SJSA1 (cell line): ENCODE measurements around the gene NUP133. TPM values are rescaled to one million over a fixed set of nuclear protein-coding genes. Genes with fewer than 3 reads are reported as not detected.

Source experiments
- DNase-seq, 2 experiments: peaks; one replicate each; pipeline ENCODE4 v3.0.0-alpha.2; 2015 to 2020; ENCODE audit warnings: low spot score in 2 of 2, low read depth in 1 of 2
- H3K27ac ChIP-seq: fragments of 250-450 bp; sonication (Bioruptor Pico); 2 replicates; pipeline ENCODE4 v1.5.1; 2020; ENCODE audit warnings: mild to moderate bottlenecking, moderate library complexity
- H3K27me3 ChIP-seq: fragments of 250-450 bp; sonication (Bioruptor Pico); replicated peaks from 2 replicates; pipeline ENCODE4 v1.5.1; 2020; ENCODE audit warnings: mild to moderate bottlenecking, moderate library complexity
- H3K36me3 ChIP-seq: fragments of 250-450 bp; sonication (Bioruptor Pico); 2 replicates; pipeline ENCODE4 v1.5.1; 2020; ENCODE audit warnings: mild to moderate bottlenecking
- H3K4me1 ChIP-seq: fragments of 250-450 bp; sonication (Bioruptor Pico); replicated peaks from 2 replicates; pipeline ENCODE4 v1.6.1; 2021; ENCODE audit warnings: mild to moderate bottlenecking
- H3K4me3 ChIP-seq: fragments of 250-450 bp; sonication (Bioruptor Pico); 2 replicates; pipeline ENCODE4 v1.5.1; 2020; ENCODE audit warnings: mild to moderate bottlenecking
- H3K9me3 ChIP-seq: fragments of 250-450 bp; sonication (Bioruptor Pico); replicated peaks from 2 replicates; pipeline ENCODE4 v1.5.1; 2020; ENCODE audit warnings: mild to moderate bottlenecking
- total RNA-seq: library from RNA; depleted of rRNA; stranded (reverse); fragments of >200 nt; shearing (Covaris generic); gene quantifications from 2 replicates; pipeline ENCODE4 v1.2.3, GENCODE V29; 2014

Gene NUP133
- total RNA-seq, 1 experiment from 2014 or later: 39.0 TPM

DNA sequence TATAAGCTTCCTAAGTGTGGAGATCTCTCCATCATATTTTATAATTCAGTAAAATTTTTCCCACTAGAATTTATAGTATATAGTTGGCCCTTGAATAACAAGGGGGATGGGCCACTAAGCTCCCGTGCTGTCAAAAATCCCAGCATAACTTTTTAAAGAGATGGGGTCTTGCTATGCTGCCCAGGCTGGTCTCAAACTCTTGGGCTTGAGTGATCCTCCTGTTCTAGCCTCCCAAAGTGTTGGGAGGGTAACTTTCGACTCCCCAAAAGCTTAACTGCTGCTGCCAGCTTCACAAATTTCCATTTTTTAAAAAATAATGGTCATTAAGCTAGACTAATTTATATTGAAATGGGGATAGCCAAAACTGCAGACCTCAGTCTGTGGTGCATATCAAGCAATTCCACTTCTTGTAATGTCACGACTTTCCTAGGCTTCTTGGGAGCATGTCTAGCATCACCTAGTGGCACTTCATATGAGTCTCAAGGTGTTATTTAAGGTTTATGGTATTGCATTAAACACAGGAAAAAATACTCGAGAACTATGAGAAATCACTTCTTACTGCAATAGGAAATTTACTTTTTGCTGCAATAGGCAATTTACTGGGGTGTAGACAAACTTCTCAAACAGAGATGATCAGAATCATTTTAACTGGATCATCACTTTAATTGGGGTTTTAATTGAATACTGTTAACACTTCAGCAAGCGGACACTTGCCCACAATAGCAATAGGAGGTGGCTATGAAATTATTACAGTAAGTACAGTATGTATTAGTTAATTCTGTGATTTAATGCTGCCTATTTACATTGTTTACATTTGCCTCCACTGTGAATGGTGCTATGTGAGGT, 55.0 kb downstream of the NUP133 start:
- Histone ChIP-seq H3K27ac (no peak overlapping the region), H3K36me3 (peaks cover 33% of the 10 kb centered on the region), H3K27me3 (no peaks in the 10 kb centered on the region), H3K4me3 (no peak overlapping the region), H3K9me3 (no peaks in the 10 kb centered on the region), H3K4me1 (no peaks in the 10 kb centered on the region)
- DNase-seq: no peak

DNA sequence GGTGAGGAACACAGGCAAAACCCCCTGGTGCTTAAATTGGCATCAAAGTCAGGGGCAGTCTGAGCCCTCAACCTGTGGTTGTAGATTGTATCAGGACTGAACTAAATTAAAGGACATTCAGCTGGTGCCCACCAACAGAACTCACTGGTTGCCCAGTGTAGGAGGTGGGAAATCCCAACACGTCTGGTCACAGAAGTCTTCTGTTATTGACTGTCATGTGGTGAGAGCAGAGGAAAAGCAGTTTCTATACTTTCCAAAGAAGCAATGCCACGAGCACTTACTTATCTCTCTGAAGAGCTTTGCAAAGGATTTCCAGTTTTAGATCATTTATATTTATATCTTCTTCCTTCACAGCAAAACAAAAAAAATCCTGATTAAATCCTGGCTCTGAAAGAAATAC, 59.3 kb downstream of the NUP133 start:
- H3K36me3 ChIP-seq: peaks cover 44% of the 10 kb centered on the region
- no peak overlapping the region for H3K27ac ChIP-seq
- peaks cover 5% of the 10 kb centered on the region; the same call in 1 of the 2 replicates for H3K4me1 ChIP-seq
- DNase-seq: no peak
- no peaks in the 10 kb centered on the region for H3K27me3 ChIP-seq
- H3K4me3 ChIP-seq: no peak overlapping the region
- no peaks in the 10 kb centered on the region for H3K9me3 ChIP-seq

DNA sequence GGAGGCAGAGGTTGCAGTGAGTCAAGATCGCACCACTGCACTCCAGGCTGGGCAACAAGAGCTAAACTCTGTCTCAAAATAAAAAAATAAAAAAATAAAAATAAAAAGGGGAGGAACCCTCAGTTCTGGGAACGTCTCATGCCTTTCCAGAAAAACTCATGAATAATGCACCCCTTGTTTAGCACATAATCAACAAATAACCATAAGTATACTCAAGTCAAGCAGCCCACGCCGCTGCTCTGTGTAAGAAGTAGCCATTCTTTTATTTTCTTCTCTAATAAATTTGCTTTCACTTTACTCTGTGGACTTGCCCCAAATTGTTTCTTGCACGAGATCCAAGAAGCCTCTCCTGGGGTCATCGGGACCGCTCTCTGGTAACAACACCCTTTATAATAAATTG, 59.8 kb downstream of the NUP133 start:
- Histone ChIP-seq H3K4me3 (no peak overlapping the region), H3K27me3 (no peaks in the 10 kb centered on the region), H3K4me1 (peaks cover 5% of the 10 kb centered on the region; the same call in 1 of the 2 replicates), H3K9me3 (no peaks in the 10 kb centered on the region), H3K36me3 (peaks cover 41% of the 10 kb centered on the region), H3K27ac (no peak overlapping the region)
- DNase-seq: no peak

DNA sequence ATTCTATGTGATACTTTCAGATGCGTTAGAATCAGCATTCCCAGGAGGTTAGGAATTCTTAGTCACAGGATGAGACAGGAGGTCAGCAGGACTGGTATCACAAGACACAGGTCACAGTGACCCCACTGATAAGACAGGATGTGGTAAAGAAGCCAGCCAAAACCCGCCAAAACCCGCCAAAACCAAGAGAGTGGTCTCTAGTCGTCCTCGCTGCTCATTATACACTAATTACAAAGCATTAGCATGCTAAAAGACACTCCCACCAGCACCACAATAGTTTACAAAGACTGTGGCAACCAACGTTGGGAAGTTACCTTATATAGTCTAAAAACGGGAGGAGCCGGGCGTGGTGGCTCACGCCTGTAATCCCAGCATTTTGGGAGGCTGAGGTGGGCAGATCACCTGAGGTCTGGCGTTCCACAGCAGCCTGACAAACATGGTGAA, 60.3 kb downstream of the NUP133 start:
- H3K9me3 ChIP-seq: no peaks in the 10 kb centered on the region
- H3K27ac ChIP-seq: no peak overlapping the region
- no peak for DNase-seq
- peaks cover 38% of the 10 kb centered on the region for H3K36me3 ChIP-seq
- no peak overlapping the region for H3K4me3 ChIP-seq
- H3K27me3 ChIP-seq: no peaks in the 10 kb centered on the region
- H3K4me1 ChIP-seq: peaks cover 5% of the 10 kb centered on the region; the same call in 1 of the 2 replicates

DNA sequence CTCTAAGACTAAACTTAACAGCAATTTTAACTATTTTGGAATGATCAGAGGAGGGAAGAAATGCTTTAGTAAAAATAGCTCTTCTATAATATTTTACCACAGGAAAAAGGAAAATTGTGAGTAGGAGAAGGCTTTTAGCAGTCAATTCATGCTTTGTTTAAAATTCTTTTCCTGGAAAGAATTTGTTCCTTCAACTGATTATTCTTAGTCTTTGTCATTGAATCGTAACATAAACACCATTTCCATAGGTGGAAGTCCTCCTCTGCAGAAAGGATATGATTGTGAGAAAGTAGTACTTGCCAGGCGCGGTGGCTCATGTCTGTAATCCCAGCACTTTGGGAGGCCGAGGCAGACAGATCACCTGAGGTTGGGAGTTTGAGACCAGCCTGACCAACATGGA, 62.3 kb downstream of the NUP133 start:
- no peak for DNase-seq
- H3K27ac ChIP-seq: no peak overlapping the region
- peaks cover 38% of the 10 kb centered on the region for H3K36me3 ChIP-seq
- H3K27me3 ChIP-seq: no peaks in the 10 kb centered on the region
- peaks cover 14% of the 10 kb centered on the region for H3K4me1 ChIP-seq
- H3K9me3 ChIP-seq: no peaks in the 10 kb centered on the region
- H3K4me3 ChIP-seq: no peak overlapping the region

DNA sequence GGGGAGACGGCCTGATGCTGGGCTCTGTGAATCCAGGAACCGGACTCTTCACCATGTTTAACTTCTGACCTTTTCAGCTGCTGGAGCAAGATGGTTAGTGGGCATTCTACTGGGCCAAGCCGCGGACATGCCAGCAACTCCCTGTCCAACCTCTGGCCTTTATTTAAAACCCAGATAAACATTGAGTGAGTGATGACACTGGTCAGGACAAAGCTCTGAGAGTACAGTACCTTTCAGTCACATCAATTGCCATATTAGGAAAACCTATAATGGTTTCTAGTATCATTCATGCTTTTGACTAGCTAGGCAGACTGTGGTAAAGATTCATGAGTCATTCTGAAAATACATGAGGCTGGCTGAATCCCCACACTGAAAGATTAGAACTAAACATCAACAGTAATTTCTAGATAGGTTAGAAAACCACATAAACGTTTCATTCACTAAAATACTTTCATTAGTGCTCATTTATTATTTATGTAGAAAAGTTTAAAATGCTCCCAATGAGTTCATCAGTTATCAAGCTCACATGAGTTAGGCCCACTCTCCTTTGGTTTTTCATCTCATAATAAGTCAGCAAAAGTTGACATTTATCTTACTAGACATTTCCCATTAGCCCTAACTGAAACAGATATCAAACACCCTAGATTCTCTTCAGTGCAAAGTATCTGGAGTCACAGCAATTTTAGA, 67.1 kb downstream of the NUP133 start:
- peaks cover 23% of the 10 kb centered on the region; the same call in 1 of the 2 replicates for H3K36me3 ChIP-seq
- H3K4me3 ChIP-seq: no peak overlapping the region
- peaks cover 17% of the 10 kb centered on the region for H3K4me1 ChIP-seq
- peaks cover 3% of the 10 kb centered on the region; the same call in 1 of the 2 replicates for H3K27me3 ChIP-seq
- H3K27ac ChIP-seq: peak overlapping the region; percentile 7
- H3K9me3 ChIP-seq: no peaks in the 10 kb centered on the region
- peak in 1 of 2 experiments; percentile 57 for DNase-seq

DNA sequence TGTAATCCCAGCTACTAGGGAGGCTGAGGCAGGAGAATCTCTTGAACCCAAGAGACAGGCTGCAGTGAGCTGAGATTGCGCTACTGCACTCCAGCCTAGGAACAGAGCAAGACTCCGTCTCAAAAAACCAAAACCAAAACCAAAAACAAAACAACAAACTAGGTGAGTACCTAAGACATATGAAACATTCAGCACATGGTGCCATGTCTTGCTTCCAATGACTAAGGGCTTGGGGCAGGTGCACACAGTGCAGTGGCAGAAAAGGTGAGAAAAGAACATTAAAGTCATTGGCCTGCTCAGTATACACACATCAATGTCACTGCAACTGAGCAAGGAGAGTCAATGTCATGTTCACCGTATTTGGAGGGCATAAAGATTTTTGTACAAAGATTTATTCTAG, 70.1 kb downstream of the NUP133 start:
- peaks cover 32% of the 10 kb centered on the region for H3K27me3 ChIP-seq
- H3K36me3 ChIP-seq: peaks cover 15% of the 10 kb centered on the region; the same call in 1 of the 2 replicates
- no peak overlapping the region for H3K27ac ChIP-seq
- H3K4me3 ChIP-seq: no peak overlapping the region
- no peak for DNase-seq
- peaks cover 14% of the 10 kb centered on the region for H3K4me1 ChIP-seq
- no peaks in the 10 kb centered on the region for H3K9me3 ChIP-seq

DNA sequence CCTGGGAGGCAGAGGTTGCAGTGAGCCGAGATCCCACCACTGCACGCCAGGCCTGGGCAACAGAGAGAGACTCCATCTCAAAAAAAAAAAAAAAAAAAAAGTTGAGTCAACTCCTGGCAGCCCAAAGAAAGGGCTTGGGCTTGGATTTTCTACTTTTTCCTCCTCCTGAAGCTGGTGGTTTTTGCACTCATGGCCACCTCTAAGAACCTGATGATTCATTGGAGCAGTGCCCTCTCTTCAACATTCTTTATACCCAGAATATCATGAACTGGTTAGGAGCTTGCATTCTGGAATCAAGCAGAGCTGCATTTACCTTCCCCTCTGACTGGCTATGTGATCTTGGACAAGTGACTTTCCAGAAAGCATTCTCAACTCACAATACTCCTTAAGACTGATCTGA, 70.7 kb downstream of the NUP133 start:
- Histone ChIP-seq H3K4me3 (no peak overlapping the region), H3K27me3 (peaks cover 37% of the 10 kb centered on the region), H3K36me3 (peaks cover 15% of the 10 kb centered on the region; the same call in 1 of the 2 replicates), H3K27ac (no peak overlapping the region), H3K9me3 (no peaks in the 10 kb centered on the region), H3K4me1 (peaks cover 14% of the 10 kb centered on the region)
- DNase-seq: no peak

DNA sequence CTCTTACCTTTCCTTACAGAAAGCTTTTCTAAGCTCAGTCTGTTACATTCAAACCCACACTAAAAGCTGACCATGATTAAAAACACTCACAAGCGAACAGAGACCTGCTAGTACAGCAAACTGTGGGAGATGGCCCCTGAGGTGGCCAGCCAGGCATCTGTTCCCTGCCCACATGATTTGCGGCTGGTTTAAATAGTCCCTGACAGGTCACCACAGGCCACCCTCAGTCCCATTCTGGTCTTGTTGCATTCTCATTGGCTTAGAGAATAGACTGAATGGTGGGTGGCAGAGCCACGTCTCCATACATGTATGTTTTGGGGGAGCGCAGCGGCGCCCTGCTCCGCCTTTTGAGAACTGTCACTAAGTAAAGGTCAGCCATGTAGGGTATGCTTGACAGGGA, 71.9 kb downstream of the NUP133 start:
- no peak for DNase-seq
- Histone ChIP-seq H3K4me1 (peaks cover 13% of the 10 kb centered on the region), H3K4me3 (no peak overlapping the region), H3K36me3 (peaks cover 7% of the 10 kb centered on the region; the same call in 1 of the 2 replicates), H3K9me3 (0 out of 2 replicates have a peak, but pooled peaks cover 5% of the 10 kb centered on the region), H3K27me3 (peaks cover 42% of the 10 kb centered on the region), H3K27ac (no peak overlapping the region)

DNA sequence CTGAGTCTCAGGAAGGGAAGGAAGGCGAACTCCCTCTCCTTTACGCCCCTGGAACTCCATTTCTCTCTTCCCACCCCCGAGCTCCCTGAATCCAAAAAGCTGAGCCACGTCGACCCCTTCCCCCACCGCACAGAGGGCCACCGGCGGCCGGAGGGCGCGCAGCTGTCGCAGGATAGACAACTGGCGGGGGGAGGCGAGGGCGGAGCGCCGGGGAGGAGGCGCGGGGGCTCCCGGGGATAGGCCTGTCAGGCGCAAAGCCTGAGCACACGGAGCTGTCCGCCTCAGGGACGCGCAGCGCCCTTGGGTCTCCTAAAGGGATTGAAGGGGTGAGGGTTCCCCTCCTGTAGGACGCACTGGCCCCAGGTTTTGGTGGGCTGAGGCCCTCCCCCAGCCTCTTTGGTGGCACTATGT, 73.5 kb downstream of the NUP133 start:
- no peak overlapping the region for H3K4me3 ChIP-seq
- no peak for DNase-seq
- 0 out of 2 replicates have a peak, but pooled peaks cover 5% of the 10 kb centered on the region for H3K9me3 ChIP-seq
- H3K27ac ChIP-seq: no peak overlapping the region
- H3K27me3 ChIP-seq: peaks cover 58% of the 10 kb centered on the region
- no peaks in the 10 kb centered on the region for H3K36me3 ChIP-seq
- peaks cover 9% of the 10 kb centered on the region for H3K4me1 ChIP-seq

DNA sequence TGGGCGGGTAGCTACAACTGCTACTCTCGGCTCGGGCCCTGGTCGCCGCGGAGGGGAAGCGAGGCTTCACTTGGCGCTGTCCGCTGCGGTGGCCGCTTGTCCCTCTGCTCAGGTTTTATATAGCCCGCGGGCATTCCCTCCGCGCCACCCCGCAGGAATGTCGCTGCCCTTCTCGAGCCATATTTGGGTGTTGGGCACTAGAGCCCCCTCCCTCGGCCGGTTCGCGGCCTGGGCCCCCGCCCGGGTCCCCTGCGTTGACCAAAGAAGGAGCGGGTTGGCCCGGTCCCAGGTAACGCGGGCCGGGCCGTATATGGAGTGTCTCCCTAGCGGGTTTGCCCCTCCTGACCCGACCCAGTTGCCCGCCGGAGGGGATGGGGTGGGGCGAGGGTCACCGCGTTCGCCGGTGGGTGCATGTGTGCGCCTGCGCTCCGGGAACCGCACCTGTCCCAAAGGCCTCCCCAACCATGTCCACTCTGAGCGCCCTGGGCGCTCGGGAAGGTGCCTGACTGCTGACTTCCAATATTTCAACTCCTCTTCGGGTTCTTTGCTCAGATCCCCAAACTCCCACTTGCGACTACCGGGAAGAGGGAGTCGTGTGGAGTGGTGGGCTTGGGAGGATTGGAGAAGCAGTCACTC, 74.0 kb downstream of the NUP133 start, which contains the start of gene ACTA1:
TSS of gene ACTA1 (minus strand) at position 90 of the 636 bp plus-strand sequence. CDS start 979 bp downstream, outside the sequence.
- H3K9me3 ChIP-seq: 0 out of 2 replicates have a peak, but pooled peaks cover 5% of the 10 kb centered on the region
- H3K27ac ChIP-seq: no peak within 1 kb of the TSS
- peaks cover 9% of the 10 kb centered on the region for H3K4me1 ChIP-seq
- H3K36me3 ChIP-seq: no peaks in the 10 kb centered on the region
- H3K4me3 ChIP-seq: no peak within 1 kb of the TSS
- H3K27me3 ChIP-seq: peaks cover 62% of the 10 kb centered on the region
- DNase-seq: no peak

DNA sequence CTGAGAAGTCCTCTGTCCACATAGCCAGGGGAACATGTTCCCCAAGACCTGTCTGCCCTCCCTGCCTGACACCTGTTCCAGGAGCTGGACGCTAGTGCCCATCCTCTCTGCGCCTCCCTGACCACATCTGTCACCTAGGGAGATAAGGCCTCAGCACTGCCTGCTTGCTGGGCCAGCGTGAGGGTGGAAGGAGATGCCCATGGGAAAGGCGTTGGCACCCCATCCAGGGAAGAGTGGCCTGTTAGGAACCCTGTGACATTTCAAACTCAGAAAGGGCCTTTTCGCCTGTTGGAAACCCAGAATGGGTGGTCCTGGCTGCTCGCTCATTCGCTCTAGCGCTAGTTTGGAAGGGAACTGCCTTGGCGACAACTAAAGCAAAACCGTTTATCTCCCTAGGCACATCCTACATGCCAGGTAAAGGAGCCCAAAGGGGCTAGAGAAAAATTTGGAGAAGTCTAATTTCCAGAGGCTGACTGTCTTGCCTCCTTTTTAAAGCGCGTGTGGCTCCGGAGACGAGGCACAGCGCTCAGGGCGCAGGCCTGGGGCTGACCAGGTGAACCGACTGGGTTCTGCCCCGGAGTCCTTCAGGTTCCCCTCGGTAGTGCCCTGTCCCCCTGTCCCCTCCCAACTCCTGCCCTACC, 74.7 kb downstream of the NUP133 start:
- no peak for DNase-seq
- Histone ChIP-seq H3K27me3 (peaks cover 62% of the 10 kb centered on the region), H3K4me3 (no peak overlapping the region), H3K27ac (no peak overlapping the region), H3K9me3 (0 out of 2 replicates have a peak, but pooled peaks cover 5% of the 10 kb centered on the region), H3K4me1 (peaks cover 9% of the 10 kb centered on the region), H3K36me3 (no peaks in the 10 kb centered on the region)

DNA sequence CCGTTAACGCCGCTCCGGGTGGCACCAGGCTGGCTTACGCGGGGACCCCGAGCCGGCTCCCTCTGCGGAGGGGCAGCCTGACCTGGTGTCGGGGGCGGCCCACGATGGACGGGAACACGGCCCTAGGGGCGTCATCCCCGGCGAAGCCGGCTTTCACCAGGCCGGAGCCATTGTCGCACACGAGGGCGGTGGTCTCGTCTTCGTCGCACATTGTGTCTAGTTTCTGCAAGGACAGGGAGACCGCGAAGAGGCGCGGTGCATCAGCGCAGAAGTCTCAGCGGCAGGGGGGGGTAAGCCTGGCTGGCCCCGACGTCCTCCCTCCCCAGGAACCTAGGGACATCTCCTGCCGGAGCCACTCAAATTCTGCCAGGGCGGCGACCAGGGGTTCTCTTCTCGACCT, 75.2 kb downstream of the NUP133 start:
- Histone ChIP-seq H3K36me3 (no peaks in the 10 kb centered on the region), H3K27me3 (peaks cover 62% of the 10 kb centered on the region), H3K4me1 (peaks cover 9% of the 10 kb centered on the region), H3K27ac (no peak overlapping the region), H3K4me3 (no peak overlapping the region), H3K9me3 (0 out of 2 replicates have a peak, but pooled peaks cover 5% of the 10 kb centered on the region)
- DNase-seq: no peak
